HG03045 (cell line): ENCODE data around the gene SC5D.

Experiments
- ATAC-seq: cut with Tn5 transposase; IDR thresholded peaks from one replicate; pipeline ENCODE4 v1.9.1; 2021; ENCODE audit warnings: mild to moderate bottlenecking, moderate library complexity; ENCODE audit not compliant: unreplicated experiment

The SC5D gene

DNA sequence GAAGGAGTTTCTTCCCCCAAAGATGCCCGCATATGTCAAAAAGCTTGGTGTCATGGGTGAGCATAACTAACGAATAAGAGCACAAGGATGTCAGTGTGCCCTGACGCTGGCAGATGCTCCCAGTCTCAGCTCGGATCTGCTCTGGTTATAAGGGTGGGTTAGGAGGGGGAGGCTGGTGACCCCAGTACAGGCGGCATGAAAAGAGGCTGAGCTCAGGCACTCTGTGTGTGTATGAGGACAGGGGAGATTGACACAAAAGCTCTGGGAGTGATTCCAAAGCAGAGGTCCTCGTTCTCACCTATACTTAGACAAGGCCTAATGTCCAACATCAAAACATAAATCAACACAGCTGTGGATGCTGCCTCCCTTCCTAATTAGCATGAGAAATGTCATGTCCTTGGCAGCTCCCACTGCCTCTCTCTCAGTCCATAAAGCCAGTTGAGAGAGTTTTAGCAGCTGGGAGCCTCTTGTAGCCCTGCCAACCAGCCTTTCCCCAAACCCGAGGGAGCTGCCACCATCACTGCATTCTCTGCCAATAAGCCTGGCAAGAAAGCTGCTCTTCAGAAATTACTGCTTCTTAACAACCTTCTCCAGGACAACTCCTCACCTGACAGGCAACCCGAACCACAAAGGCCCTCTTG, 59.8 kb downstream of the SC5D start:
- no peak for ATAC-seq

DNA sequence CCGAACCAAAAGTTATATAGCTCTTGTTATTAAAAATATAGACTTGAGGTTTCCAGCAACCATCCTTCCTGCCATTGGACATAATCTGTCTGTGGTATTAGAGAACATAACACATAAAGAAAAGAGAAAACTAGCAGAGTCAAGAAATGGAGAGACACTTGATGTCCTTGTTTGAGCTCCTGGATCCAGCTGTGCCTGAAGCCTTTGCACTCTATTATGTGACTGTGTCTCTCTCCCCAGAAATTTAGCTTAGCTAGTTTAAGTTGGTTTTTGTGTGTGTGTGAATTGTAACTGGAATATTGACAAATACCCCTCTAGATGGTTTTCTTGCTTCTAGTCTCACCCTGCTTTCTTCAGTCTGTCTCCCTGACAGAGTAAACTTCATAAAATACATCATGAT, 61.6 kb downstream of the SC5D start:
- ATAC-seq: no peak

DNA sequence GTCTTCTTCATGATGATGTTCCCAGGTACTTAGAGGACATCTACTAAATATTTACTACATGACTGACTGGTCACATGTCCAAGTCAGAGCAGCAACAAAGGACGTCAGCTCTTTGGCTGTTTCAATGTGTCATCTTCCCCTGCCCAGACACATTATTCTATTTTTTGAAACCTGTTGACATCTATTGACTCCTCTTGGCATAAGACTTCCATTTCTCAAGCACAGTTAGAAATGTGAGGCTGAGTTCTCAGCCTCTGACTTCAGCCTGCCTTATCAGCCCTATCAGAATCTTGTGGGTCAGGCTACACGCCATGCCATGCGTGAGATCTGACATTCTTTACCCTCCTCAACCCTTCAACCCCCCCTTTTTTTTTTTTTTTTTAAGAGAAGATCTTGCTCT, 63.8 kb downstream of the SC5D start:
- ATAC-seq: no peak
